Heart right ventricle (tissue), 16 donors: ENCODE results near the gene MASP1. TPM values are rescaled to one million over a fixed set of nuclear protein-coding genes. Genes with fewer than 3 reads are reported as not detected.
"Not testable (repeated sequence)": the region's sequence is repeated elsewhere in the genome, so short reads cannot be mapped to it uniquely, and the experiment has no call there.

Source experiments
- ATAC-seq, 8 donors: fragments of 200-7000 bp; cut with Tn5 transposase; one replicate each; pipeline ENCODE4 v1.9.1; 2020; ENCODE audit warnings: mild to moderate bottlenecking in 8 of 8, moderate library complexity in 8 of 8, moderate number of reproducible peaks in 1 of 8
- DNase-seq, 2 donors: peaks; one replicate each; pipeline ENCODE4 v3.0.0-alpha.2; 2020
- H3K27ac ChIP-seq, 10 donors: fragments of 200-600 bp; sonication (generic) in 2 of 10; one replicate each; pipeline versions ENCODE4 v1.5.0 to v1.8.0; 2020 to 2022; ENCODE audit warnings: mild to moderate bottlenecking in 3 of 10
- H3K27me3 ChIP-seq, 7 donors: fragments of 200-600 bp; one replicate each; pipeline ENCODE4 v1.8.0; 2021 to 2022; ENCODE audit warnings: mild to moderate bottlenecking in 2 of 7
- H3K36me3 ChIP-seq, 9 donors: fragments of 200-600 bp; sonication (generic) in 1 of 9; one replicate each; pipeline versions ENCODE4 v1.5.0 to v1.8.0; 2020 to 2022; ENCODE audit warnings: mild to moderate bottlenecking in 2 of 9
- H3K4me1 ChIP-seq, 9 donors: fragments of 200-600 bp; sonication (generic) in 1 of 9; one replicate each; pipeline versions ENCODE4 v1.5.0 to v1.8.0; 2020 to 2022; ENCODE audit warnings: mild to moderate bottlenecking in 4 of 9
- H3K4me3 ChIP-seq, 10 donors: fragments of 200-600 bp; sonication (generic) in 2 of 10; one replicate each; pipeline versions ENCODE4 v1.5.0 to v1.8.0; 2020 to 2022; ENCODE audit warnings: mild to moderate bottlenecking in 7 of 10, moderate library complexity in 2 of 10
- H3K9me3 ChIP-seq, 11 donors: fragments of 200-600 bp in 10 of 11; sonication (generic) in 2 of 11; one replicate each; pipeline versions ENCODE4 v1.5.0 to v1.8.0; 2013 to 2022; ENCODE audit warnings: mild to moderate bottlenecking in 2 of 11, control low read depth in 1 of 11, moderate library complexity in 1 of 11
- WGBS, 2 donors: extraction: QIAGEN DNeasy Blood & Tissue Kit; methylation state at CpG; one replicate each; pipeline ENCODE4 v1.1.7; 2013; ENCODE audit warnings: inconsistent platforms in 1 of 2; 5-methylcytosine and 5-hydroxymethylcytosine counted together
- intact Hi-C, 10 donors: fragments of 100-400 bp; cut with DNase I; formaldehyde crosslinking; loops; one replicate each; pipeline versions ENCODE4 v1.11.1 to v1.14.2; 2022
- polyA plus RNA-seq, 2 donors: library from polyadenylated mRNA; stranded (reverse); fragments of 200-250 nt; gene quantifications; one replicate each; pipeline ENCODE4 v1.2.3, GENCODE V29; 2013
- total RNA-seq, 10 donors: library from RNA; stranded (reverse); fragmentation: NEBNext Ultra II Directional in 3 of 10; extraction: Animal tissue kit (Norgen Biotek cat#: 25700) in 3 of 10; gene quantifications; one replicate each; pipeline versions ENCODE4 v1.2.1 to v1.2.4, GENCODE V29; 2021 to 2023
- TF ChIP-seq, protein P1 (sequence below), 9 donors: fragments of 200-600 bp; sonication (generic) in 2 of 9; IDR thresholded peaks; one replicate each; pipeline versions ENCODE4 v1.5.0 to v1.8.0; 2021 to 2022; ENCODE audit warnings: antibody characterized with exemption in 9 of 9, mild to moderate bottlenecking in 5 of 9, moderate library complexity in 1 of 9
- donor health status: Arrhythmogenic right ventricular cardiomyopathy.
- donor health status: ischemic (EF 13 %, LVEDD 7.1; RV severe dilation, severe dysfunction).
- donor health status: healthy with polysubstance abuse.
- donor health status: DM: no; HTN: yes; CAD: no.
- donor health status: DM: no; HTN: no; CAD: no.
- donor health status: ischemic (EF 25% LVEDD 6.9; RV normal size, moderate dysfunction).
- donor health status: ischemic (EF 25% LVEDD 5.7; RV mildly dilated, moderate dysfunction).
- donor health status: healthy.
- donor health status: DM: yes; HTN: yes; CAD: no.
- donor health status: Ischemic cardiomyopathy.
- donor health status: ischemic (EF 35%, LVEDD 5.7; RV mildly dilated, moderate dysfunction).
- donor health status: nonischemic (EF 11% LVEDD 7.7; RV severe dilation, severe dysfunction).
- donor health status: DM: yes; HTN: yes; CAD: no.
- donor health status: PGD.
- donor health status: ischemic (EF 29% LVEDD 5.4; RV normal size, mild dysfunction).
- donor health status: nonischemic (EF 23%, LVEDD 6.1; RV moderate dilation, normal function).

MASP1 gene
- total and polyA plus RNA-seq, 12 donors: 51.5 to 274 (median 211) TPM

DNA sequence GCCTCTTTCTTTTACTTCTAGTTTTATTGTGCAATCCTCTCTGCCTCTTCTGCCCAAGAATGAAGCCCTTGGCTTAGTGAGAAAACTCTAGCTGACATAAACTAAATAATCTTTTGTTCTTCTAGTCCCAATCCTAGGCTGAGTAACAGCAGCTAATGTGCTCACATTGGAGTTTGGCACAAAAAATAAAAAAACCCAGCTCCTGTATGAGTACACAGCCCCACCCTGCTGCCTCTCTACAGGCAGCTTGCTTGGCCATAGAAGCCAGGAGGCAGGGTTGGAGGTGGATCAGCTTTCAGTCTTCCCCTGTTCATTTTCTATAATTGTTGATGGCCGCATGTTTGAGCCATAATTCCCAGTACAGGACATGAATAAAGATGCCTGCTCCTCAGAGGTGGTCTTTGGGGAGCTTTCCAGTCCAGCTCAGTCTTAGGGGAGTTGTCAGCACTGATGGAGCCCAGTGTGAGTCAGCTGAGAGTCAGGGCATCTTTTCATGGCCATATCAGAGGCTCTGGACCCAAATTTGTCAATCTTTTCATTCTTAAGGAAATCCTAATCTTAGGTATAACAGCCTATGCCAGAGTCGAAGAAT lies 47.5 kb downstream of the MASP1 start:
- DNase-seq: no peak
- TF ChIP-seq, protein P1, sequence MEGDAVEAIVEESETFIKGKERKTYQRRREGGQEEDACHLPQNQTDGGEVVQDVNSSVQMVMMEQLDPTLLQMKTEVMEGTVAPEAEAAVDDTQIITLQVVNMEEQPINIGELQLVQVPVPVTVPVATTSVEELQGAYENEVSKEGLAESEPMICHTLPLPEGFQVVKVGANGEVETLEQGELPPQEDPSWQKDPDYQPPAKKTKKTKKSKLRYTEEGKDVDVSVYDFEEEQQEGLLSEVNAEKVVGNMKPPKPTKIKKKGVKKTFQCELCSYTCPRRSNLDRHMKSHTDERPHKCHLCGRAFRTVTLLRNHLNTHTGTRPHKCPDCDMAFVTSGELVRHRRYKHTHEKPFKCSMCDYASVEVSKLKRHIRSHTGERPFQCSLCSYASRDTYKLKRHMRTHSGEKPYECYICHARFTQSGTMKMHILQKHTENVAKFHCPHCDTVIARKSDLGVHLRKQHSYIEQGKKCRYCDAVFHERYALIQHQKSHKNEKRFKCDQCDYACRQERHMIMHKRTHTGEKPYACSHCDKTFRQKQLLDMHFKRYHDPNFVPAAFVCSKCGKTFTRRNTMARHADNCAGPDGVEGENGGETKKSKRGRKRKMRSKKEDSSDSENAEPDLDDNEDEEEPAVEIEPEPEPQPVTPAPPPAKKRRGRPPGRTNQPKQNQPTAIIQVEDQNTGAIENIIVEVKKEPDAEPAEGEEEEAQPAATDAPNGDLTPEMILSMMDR (IDR thresholded peaks at IDR 0.05): no peak
- Histone ChIP-seq H3K27ac (no peak overlapping the region), H3K36me3 (peaks cover 0 to 8% (median 0%) of the 10 kb centered on the region in 9 donors), H3K4me3 (no peak overlapping the region), H3K27me3 (no peaks in the 10 kb centered on the region), H3K9me3 (no peaks in the 10 kb centered on the region), H3K4me1 (peaks cover 0 to 4% (median 0%) of the 10 kb centered on the region in 9 donors)
- intact Hi-C loops: no loop called here
- WGBS, 2 donors: 74 to 78% methylated on average over 2 of the region's 2 CpGs
- peak in 6 of 8 donors; percentile 32 to 76 (median 62) for ATAC-seq

DNA sequence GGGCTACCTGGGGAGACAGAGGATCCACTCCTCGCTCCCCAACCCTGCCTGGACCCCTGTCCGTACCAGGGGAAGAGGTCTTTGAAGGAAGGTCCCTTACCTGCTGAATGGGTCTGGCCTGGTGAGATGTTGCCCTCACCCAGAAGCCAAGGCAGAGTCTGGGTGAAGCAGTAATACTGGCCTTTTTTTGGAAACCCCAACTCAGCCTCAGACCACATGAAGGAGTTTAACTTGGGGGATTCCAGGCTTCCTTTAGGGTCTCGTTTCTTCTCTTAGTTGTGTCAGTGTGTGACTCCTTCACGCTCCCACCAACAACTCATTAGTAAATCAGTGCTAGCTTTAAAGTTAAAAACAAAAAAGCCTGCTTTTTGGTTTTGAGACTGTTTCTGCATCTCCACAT lies 48.6 kb downstream of the MASP1 start:
- H3K4me1 ChIP-seq: peaks cover 0 to 4% (median 0%) of the 10 kb centered on the region in 9 donors
- intact Hi-C loops: no loop called here
- H3K36me3 ChIP-seq: peaks cover 0 to 4% (median 0%) of the 10 kb centered on the region in 9 donors
- no peaks in the 10 kb centered on the region for H3K27me3 ChIP-seq
- no peak overlapping the region for H3K4me3 ChIP-seq
- DNase-seq (no peak), ATAC-seq (no peak)
- WGBS, 2 donors: 91 to 96% methylated on average over 4 of the region's 4 CpGs
- H3K27ac ChIP-seq: no peak overlapping the region
- TF ChIP-seq, protein P1 (IDR thresholded peaks at IDR 0.05): no peak
- H3K9me3 ChIP-seq: no peaks in the 10 kb centered on the region

DNA sequence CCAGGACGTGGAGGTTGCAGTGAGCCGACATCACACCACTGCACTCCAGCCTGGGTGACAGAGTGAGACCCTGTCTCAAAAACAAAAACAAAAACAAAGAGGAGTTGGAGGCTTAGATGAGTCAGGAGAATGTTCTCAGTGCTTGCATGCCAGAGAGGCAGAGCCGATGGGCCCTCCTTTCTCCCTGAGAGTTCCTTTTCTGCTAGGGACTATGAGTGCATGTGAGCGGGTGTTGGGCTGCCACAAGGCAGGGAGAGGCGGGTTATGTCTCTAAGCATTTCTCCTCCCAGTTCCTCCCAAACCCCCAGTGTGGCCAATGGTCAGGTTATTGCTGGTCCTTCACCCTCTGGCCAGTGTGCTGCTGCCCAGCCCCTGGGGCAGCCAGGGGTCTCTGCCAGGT lies 49.1 kb downstream of the MASP1 start:
- ATAC-seq: no peak
- WGBS, 2 donors: 83 to 94% methylated on average over 5 of the region's 5 CpGs
- TF ChIP-seq, protein P1 (IDR thresholded peaks at IDR 0.05): no peak
- Histone ChIP-seq H3K36me3 (peaks cover 0 to 4% (median 0%) of the 10 kb centered on the region in 9 donors), H3K27me3 (no peaks in the 10 kb centered on the region), H3K4me3 (no peak overlapping the region), H3K27ac (no peak overlapping the region), H3K4me1 (peaks cover 0 to 4% (median 0%) of the 10 kb centered on the region in 9 donors), H3K9me3 (no peaks in the 10 kb centered on the region)
- DNase-seq: no peak
- intact Hi-C loops: no loop called here

DNA sequence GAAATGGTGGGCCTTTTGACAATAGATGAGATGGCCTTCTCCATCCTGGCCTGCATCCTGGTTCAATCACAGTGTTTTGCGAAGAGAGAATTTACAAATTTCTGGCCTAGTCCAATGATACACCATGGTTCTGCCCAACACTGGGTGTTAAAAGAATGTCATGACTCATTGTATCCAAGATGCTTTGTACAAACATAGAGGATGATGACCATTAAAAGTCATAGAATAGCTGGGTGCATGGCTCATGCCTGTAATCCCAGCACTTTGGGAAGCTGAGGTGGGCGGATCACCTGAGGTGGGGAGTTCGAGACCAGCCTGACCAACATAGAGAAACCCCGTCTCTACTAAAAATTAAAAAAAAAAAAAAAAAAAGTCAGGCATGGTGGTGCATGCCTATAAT lies 52.7 kb downstream of the MASP1 start:
- H3K9me3 ChIP-seq, H3K4me1 ChIP-seq, H3K27ac ChIP-seq, ATAC-seq, H3K27me3 ChIP-seq, intact Hi-C loops, DNase-seq, H3K4me3 ChIP-seq, H3K36me3 ChIP-seq: not testable (repeated sequence)
- 94 to 100% methylated on average over 4 of the region's 4 CpGs for WGBS, 2 donors

DNA sequence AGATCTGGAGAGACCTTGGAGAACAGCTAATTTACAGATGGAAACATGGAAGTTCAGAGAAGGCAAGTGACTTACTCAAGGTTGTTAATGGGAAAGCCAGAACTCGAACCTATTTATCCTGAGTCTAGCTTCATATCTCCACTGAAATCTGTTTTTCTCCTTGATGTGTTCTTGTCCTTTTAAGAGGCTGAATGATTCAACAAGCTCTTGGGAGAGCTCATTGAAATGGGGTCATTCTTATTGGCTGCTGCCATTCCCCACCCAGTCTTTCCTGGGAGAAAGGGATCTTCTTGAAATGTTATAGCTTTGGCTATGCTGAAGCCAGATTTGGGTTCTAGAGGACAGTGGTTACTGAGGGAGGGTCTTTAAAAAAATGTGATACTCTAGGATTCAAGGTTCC lies 53.3 kb downstream of the MASP1 start:
- WGBS, 2 donors: 80 to 86% methylated on average over 1 of the region's 1 CpG
- no peak for ATAC-seq

More for the DNA sequence above, 53.3 kb downstream of the MASP1 start:
- Histone ChIP-seq H3K9me3 (no peaks in the 10 kb centered on the region), H3K4me3 (no peak overlapping the region), H3K36me3 (no peaks in the 10 kb centered on the region), H3K27me3 (no peaks in the 10 kb centered on the region), H3K27ac (no peak overlapping the region), H3K4me1 (no peaks in the 10 kb centered on the region)
- intact Hi-C loops: no loop called here
- TF ChIP-seq, protein P1 (IDR thresholded peaks at IDR 0.05): no peak
- DNase-seq: no peak
